Myocyte (in vitro differentiated cells): Measurements from ENCODE around the gene ANTXRL. TPM values are rescaled to one million over a fixed set of nuclear protein-coding genes. Genes with fewer than 3 reads are reported as not detected.
A peak's percentile ranks its signal among the peaks of the same experiment; 100 is the strongest.
"Not testable (repeated sequence)": the region's sequence is repeated elsewhere in the genome, so short reads cannot be mapped to it uniquely, and the experiment has no call there.

Source experiments
- DNase-seq: peaks from one replicate; pipeline ENCODE4 v3.0.0-alpha.2; 2012; ENCODE audit warnings: low read depth
- total RNA-seq: library from RNA; depleted of rRNA; stranded (reverse); fragments of >200 nt; gene quantifications from 2 replicates; pipeline ENCODE4 v1.2.3, GENCODE V29; 2014

Gene ANTXRL
- total RNA-seq, 1 donor from 2014 or later, result not detected

GRCh38 chr10:46254007-46254383 lies 32.8 kb upstream of the ANTXRL start:
- no peak for DNase-seq

GRCh38 chr10:46254467-46254866 lies 32.3 kb upstream of the ANTXRL start:
- DNase-seq, result no peak

DNA sequence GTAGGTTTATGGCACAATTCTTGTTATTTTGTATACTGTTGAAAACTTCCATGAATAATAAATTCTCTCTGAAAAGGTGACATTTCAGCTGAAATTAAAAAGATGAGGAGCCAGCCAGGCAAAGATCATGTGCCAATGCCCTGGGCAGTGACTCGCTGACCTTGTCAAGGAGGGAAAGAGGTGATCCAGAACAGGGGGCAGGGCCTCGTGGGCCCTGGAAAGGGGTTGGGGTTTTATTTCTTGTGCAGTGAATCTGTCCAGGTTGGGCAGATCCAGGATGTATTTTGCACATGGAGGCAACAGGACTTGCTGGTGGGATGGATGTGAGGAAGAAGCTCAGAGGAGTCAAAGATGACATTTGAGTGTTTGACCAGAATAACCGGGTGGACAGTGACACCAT lies 31.6 kb upstream of the ANTXRL start:
- not testable (repeated sequence) for DNase-seq

- DNase-seq, result peak; percentile 38
These were observed 30.7 kb upstream of the ANTXRL start for GRCh38 chr10:46255801-46256747.

- no peak for DNase-seq
These were observed 29.7 kb upstream of the ANTXRL start for GRCh38 chr10:46257099-46257498.

- not testable (repeated sequence) for DNase-seq
These were observed 23.8 kb upstream of the ANTXRL start for GRCh38 chr10:46262906-46263560.

DNA sequence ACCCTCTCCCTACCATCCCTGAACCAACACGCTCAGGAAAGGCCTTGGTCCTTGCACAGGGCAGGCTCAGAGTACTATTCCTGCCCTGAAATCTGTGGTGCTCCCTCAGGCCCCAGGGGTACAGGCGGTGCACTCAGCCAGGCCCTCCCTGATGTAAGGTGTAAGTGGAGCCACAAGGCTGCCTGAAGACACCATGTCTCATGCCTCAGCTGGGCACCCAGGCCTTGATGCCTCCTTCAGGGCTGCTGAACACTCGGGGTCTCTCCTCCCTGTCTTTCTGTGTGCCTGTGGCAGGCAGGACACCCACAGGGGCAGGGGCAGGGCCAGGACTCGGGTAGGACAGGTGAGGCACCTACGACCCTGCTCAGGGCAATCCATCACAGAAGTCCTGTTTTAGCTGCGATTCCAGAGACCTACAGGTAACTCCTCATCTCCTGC lies 22.9 kb upstream of the ANTXRL start:
- DNase-seq, result no peak

DNA sequence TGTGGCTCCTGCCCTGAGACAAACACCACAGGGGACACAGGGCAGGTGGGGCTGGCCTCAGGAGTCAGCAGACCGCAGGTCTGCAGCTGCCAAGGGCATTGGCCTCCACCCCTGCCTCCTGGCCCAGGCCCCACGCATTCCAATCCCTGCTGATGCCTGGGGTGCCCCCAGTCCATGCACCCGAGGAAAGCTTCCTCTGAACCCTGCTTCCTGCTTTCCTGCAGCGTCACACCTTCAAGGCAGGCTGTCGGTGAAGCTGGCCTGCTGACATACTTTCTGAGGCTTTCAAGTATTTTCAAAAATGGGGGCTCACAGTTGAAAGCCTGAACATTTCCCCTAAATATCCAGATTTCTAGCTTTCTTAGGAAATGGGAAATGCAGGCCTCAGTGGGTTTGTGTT lies 22.5 kb upstream of the ANTXRL start:
- no peak for DNase-seq

- DNase-seq, result no peak
These were observed 21.9 kb upstream of the ANTXRL start for GRCh38 chr10:46264737-46265368.

GRCh38 chr10:46265566-46266305 lies 21.1 kb upstream of the ANTXRL start:
- DNase-seq, result peak; percentile 15

- no peak for DNase-seq
These were observed 20.4 kb upstream of the ANTXRL start for GRCh38 chr10:46266306-46266985.

- DNase-seq, result no peak
These were observed 19.4 kb upstream of the ANTXRL start for GRCh38 chr10:46267132-46267985.

DNA sequence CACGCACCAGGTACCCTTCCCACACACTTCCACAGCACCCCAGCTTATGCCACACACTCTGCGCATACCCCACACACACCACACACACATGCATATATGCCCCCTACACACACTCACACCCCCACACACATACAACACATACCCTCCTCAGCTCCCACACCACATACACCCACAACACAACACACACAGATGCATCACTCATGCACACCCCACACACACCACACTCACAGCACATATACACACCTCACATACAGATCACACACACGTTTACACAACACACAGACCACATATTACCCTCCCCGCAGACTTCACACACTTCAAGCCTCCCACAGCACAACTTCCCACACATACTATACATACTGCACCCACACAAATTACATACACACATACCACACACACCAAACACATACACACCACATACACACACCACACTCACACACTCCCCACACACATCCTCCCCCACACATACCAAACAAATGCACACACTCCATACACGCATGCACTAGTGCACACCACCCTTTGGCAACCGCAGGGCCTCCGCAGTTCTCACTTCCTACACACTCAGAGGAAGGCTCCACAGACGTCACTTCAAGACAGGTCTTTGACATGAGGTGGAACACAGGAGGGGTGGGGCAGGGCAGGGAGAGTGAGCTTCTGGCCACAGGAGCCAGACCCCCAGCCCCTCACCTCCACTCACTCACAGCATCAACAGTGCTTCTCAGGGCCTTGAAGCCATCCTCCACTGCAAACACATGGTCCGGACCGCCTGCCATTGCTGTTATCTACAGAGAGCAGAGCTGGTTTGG lies 18.5 kb upstream of the ANTXRL start:
- DNase-seq, result no peak

DNA sequence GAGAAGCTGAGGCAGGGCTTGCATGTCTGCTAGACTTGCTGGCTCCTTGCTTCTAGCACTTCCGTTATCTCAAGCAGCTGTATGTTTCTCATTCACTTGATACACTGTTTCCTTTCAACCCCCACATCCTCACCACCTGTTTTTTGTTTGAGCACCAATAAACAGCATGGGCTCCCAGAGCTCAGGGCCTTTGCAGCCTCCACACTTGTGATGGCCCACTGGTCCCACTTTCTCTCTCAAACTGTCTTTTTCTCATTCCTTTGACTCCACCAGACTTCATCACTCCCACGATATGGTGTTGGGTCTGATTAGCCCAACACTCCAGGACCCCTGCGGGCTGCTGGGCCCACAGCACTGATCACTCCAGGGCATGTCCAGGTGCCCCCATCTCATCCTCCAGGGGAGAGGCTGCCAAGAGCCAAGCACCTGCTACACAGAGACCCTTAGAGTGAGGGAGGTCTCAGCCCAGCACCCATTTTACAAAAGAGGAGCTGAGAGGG lies 17.2 kb upstream of the ANTXRL start:
- not testable (repeated sequence) for DNase-seq

GRCh38 chr10:46270086-46270811 lies 16.5 kb upstream of the ANTXRL start:
- no peak for DNase-seq

DNA sequence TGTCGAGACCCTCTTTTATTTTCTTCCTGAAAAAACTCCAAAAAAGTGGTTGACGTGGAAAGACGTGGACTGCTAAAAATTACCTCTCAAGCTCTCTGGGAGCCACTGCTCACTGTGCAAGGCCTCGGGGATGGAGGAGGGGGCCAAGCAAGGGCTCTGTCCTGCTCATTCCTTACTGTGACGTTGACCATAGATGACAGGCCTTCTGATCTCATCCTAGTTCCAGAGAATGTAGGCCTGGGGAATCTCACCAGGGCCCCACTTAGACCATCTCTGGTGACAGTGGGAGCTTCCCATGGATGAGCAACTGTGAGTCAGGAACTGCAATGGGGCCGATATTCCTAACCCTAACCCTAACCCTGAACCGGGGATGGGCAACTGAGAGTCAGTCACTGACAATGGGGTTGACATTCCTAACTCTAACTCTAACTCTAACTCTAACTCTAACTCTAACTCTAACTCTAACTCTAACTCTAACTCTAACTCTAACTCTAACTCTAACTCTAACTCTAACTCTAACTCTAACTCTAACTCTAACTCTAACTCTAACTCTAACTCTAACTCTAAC lies 15.8 kb upstream of the ANTXRL start:
- not testable (repeated sequence) for DNase-seq

DNA sequence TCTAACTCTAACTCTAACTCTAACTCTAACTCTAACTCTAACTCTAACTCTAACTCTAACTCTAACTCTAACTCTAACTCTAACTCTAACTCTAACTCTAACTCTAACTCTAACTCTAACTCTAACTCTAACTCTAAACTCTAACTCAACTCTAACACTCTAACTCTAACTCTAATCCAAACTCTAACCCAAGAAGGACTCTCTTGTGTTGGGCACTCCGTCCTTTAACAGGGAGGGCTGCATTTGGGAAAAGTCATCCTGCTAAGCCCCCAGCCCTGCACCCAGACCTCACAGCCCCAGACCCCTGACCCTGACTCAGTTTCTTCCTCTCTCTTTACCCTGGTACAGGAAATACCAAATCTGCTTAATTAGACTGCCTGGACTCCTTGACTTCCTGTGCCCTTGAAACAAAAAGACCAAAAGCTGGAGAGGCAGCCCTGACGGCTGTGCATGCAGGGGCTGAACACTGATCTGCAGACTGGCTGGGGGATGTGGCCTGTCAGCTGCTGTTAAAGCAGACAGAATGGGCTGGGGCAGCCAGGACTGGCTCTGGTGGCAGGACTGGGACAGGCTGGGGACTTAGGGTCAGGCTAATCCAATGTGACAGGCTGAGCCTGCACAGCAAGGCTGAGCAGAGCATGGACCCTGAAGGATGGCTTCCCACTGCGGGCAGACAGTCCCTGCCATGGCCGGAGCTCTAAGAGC lies 14.8 kb upstream of the ANTXRL start:
- not testable (repeated sequence) for DNase-seq
